Germinal center (tissue), 1 donor: Measurements from ENCODE around the gene NPHP3.
"Not testable (repeated sequence)": the region's sequence is repeated elsewhere in the genome, so short reads cannot be mapped to it uniquely, and the experiment has no call there.

ENCODE experiments used
- DNase-seq: peaks from one replicate; pipeline ENCODE4 v3.0.0; 2012; ENCODE audit warnings: mixed read lengths, low spot score

NPHP3 gene

GRCh38 chr3:132641837-132642538 is 80.2 kb downstream of the NPHP3 start:
- peak; percentile 67 for DNase-seq

GRCh38 chr3:132641427-132641826 is 80.8 kb downstream of the NPHP3 start:
- not testable (repeated sequence) for DNase-seq

GRCh38 chr3:132638706-132639105 is 83.5 kb downstream of the NPHP3 start:
- no peak for DNase-seq

GRCh38 chr3:132637590-132637989 is 84.6 kb downstream of the NPHP3 start:
- DNase-seq = no peak

GRCh38 chr3:132635052-132635451 is 87.2 kb downstream of the NPHP3 start:
- no peak for DNase-seq
